HepG2 (cell line): Measurements from ENCODE around the gene CADM2. TPM values are rescaled to one million over a fixed set of nuclear protein-coding genes. Genes with fewer than 3 reads are reported as not detected.
A peak's percentile ranks its signal among the peaks of the same experiment; 100 is the strongest.
"Not testable (repeated sequence)": the region's sequence is repeated elsewhere in the genome, so short reads cannot be mapped to it uniquely, and the experiment has no call there.

Source experiments
- ATAC-seq: fragments of 200-7000 bp; cut with Tn5 transposase; 3 replicates; pipeline ENCODE4 v1.9.1; 2020; ENCODE audit warnings: mild to moderate bottlenecking, moderate library complexity
- BruUV-seq: library from RNA; stranded (reverse); fragments of 400-500 nt; replicated peaks from 2 replicates; lab custom pipeline; 2021; lab: Mats Ljungman, UMichigan
- CTCF ChIA-PET: fragments of 300-600 bp; formaldehyde crosslinking; extraction: SDS; loops from one replicate; lab custom pipeline; 2021; ENCODE audit warnings: low total read pairs, inconsistent platforms, low intra/inter-chr PET ratio; lab: Yijun Ruan, JAX
- POLR2A ChIA-PET: fragments of 350-600 bp; sonication (Branson Sonifier 250); formaldehyde crosslinking; loops from one replicate; lab custom pipeline; 2020; ENCODE audit warnings: antibody characterized with exemption, inconsistent platforms; lab: Yijun Ruan, JAX
- DNase-seq: peaks from one replicate; pipeline ENCODE4 v3.0.0-alpha.2; 2015; ENCODE audit warnings: low spot score
- FAIRE-seq: peaks from 3 replicates; lab custom pipeline; 2011; peaks lifted over from hg19 to GRCh38; lab: Jason Lieb, UNC
- H2AFZ ChIP-seq: one replicate; pipeline ENCODE4 v1.6.1; 2011; ENCODE audit warnings: low read length, inconsistent platforms
- H3K27ac ChIP-seq: fragments of 300-600 bp; 3 replicates; pipeline ENCODE4 v1.8.0; 2011; ENCODE audit warnings: mixed run types, mild to moderate bottlenecking, mixed read lengths, low read length, inconsistent platforms; ENCODE audit not compliant: insufficient read depth; ENCODE audit errors: extremely low read length
- H3K27me3 ChIP-seq, 2 experiments: fragments of 200-600 bp in 1 of 2; 2 replicates in 1 of 2; 3 replicates in 1 of 2; pipeline versions ENCODE4 v1.6.0 to v1.8.0; 2011; ENCODE audit warnings: low read length in 2 of 2, mild to moderate bottlenecking in 2 of 2, moderate library complexity in 2 of 2, inconsistent platforms in 1 of 2; ENCODE audit not compliant: insufficient read depth in 2 of 2, control insufficient read depth in 1 of 2
- H3K36me3 ChIP-seq, 2 experiments: fragments of 200-600 bp in 1 of 2; replicated peaks in 1 of 2; 2 replicates in 1 of 2; 3 replicates in 1 of 2; pipeline versions ENCODE4 v1.5.1 to v1.8.0; 2011; ENCODE audit warnings: low read length in 2 of 2, inconsistent platforms in 1 of 2; ENCODE audit not compliant: insufficient read depth in 2 of 2, control insufficient read depth in 1 of 2
- H3K4me1 ChIP-seq: 2 replicates; pipeline ENCODE4 v1.5.1; 2012; ENCODE audit warnings: low read length, inconsistent platforms; ENCODE audit not compliant: insufficient read depth
- H3K4me2 ChIP-seq: 2 replicates; pipeline ENCODE4 v1.6.0; 2011; ENCODE audit warnings: low read depth, low read length, inconsistent platforms
- H3K4me3 ChIP-seq, 3 experiments: fragments of 200-600 bp in 1 of 3; sonication (generic), shearing (Covaris generic) in 1 of 3; replicated peaks in 1 of 3; 2 replicates each; pipeline ENCODE4 v1.5.1; 2011 to 2016; ENCODE audit warnings: low read length in 3 of 3, inconsistent platforms in 2 of 3, low read depth in 2 of 3, mild to moderate bottlenecking in 2 of 3, control low read depth in 1 of 3, mixed read lengths in 1 of 3; ENCODE audit not compliant: insufficient read depth in 1 of 3
- H3K79me2 ChIP-seq: one replicate; pipeline ENCODE4 v1.6.1; 2011; ENCODE audit warnings: low read length, inconsistent platforms; ENCODE audit not compliant: insufficient read depth
- H3K9ac ChIP-seq: 2 replicates; pipeline ENCODE4 v1.6.0; 2011; ENCODE audit warnings: mild to moderate bottlenecking, low read depth, low read length, inconsistent platforms; ENCODE audit not compliant: insufficient read depth
- H3K9me3 ChIP-seq: 2 replicates; pipeline ENCODE4 v1.5.1; 2012; ENCODE audit warnings: mild to moderate bottlenecking, low read length
- H4K20me1 ChIP-seq: 2 replicates; pipeline ENCODE4 v1.6.0; 2011; ENCODE audit warnings: inconsistent platforms, mild to moderate bottlenecking, low read length, moderate library complexity; ENCODE audit not compliant: insufficient read depth
- FOXA3 ChIP-seq: IDR thresholded peaks from 2 replicates; pipeline ENCODE4 v1.6.1; 2016; ENCODE audit warnings: missing genetic modification reagents, missing compliant biosample characterization
- FOXP1 ChIP-seq, 2 experiments: fragments of 450-650 bp in 1 of 2; IDR thresholded peaks; 2 replicates each; pipeline ENCODE4 v1.6.1; 2017 to 2018; ENCODE audit warnings: antibody characterized with exemption in 1 of 2
- SRY ChIP-seq: sonication (generic); formaldehyde crosslinking; IDR thresholded peaks from 2 replicates; pipeline ENCODE4 v1.8.0; 2022; ENCODE audit warnings: mild to moderate bottlenecking, missing genetic modification reagents
- WGBS: methylation state at CpG from one replicate; pipeline ENCODE4 v1.1.6; 2017; ENCODE audit warnings: low lambda C conversion rate; 5-methylcytosine and 5-hydroxymethylcytosine counted together
- in situ Hi-C: cut with HindIII; loops from 2 replicates; pipeline ENCODE4 v1.10.0; 2017; ENCODE audit warnings: low pct_unique_long_range_greater_than_20kb; ENCODE audit not compliant: extremely low pct_ligation_motif_present
- intact Hi-C: fragments of 100-400 bp; cut with micrococcal nuclease; formaldehyde crosslinking; loops from one replicate; pipeline ENCODE4 v1.10.0; 2022; ENCODE audit not compliant: unreplicated experiment
- polyA plus RNA-seq, 8 experiments: library from polyadenylated mRNA; depleted of rRNA in 3 of 8; stranded (reverse) in 7 of 8; unstranded in 1 of 8; fragments of >200 nt; fragmentation: Illumina TruSeq in 4 of 8; extraction: Trizol in 4 of 8; gene quantifications; 2 replicates each; pipeline versions ENCODE4 v1.2.1 to v1.2.3, GENCODE V29; 2011 to 2016; ENCODE audit warnings: low read depth in 4 of 8, missing spikeins in 1 of 8, mixed read lengths in 1 of 8; ENCODE audit not compliant: insufficient read depth in 1 of 8
- total RNA-seq, 5 experiments: library from RNA; depleted of rRNA; stranded (reverse); fragments of >200 nt; fragmentation: Illumina TruSeq; extraction: Trizol; gene quantifications; 2 replicates each; pipeline ENCODE4 v1.2.3, GENCODE V29; 2016; ENCODE audit warnings: low read depth in 1 of 5

Gene CADM2
- total and polyA plus RNA-seq, 2 of the 13 experiments (the other 11 are each of a cell fraction or from before 2014, with no cell fraction given): not detected

DNA sequence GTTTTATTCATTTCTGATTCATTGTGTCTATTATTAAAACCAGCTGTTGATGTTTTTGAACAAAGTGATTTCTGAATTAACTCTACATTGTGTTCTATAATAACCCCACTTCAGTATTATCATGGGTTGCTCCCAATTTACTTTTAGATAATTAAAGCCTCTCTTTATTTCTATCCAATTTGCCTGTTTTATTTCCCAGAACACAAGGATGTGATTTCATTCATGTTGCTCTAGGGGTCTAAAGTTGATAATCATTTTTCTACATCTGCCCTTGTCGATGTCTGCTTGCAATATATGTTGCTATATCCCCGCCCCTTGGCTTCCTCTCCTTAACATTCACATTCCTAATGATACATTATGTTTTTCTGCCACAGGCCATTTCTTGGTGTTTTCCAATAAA lies 747.3 kb downstream of the CADM2 start:
- no peak overlapping the region for H3K4me2 ChIP-seq
- H3K9ac ChIP-seq: no peak overlapping the region
- TF ChIP-seq SRY (CRISPR knock-in tag): no peak
- WGBS: 3% methylated on average over 2 of the region's 2 CpGs
- no peaks in the 10 kb centered on the region for H4K20me1 ChIP-seq
- H2AFZ ChIP-seq: no peak overlapping the region
- no peak overlapping the region for H3K27ac ChIP-seq
- no peaks in the 10 kb centered on the region; a peak in 1 of 5 replicates for H3K27me3 ChIP-seq
- intact Hi-C loops: no loop called here
- H3K36me3 ChIP-seq: no peaks in the 10 kb centered on the region
- CTCF ChIA-PET: no interaction called here
- in situ Hi-C loops: no loop called here
- no peak for ATAC-seq
- H3K79me2 ChIP-seq: no peaks in the 10 kb centered on the region
- no peak for DNase-seq
- H3K4me1 ChIP-seq: no peaks in the 10 kb centered on the region
- no TSS peak for BruUV-seq
- FAIRE-seq: no peak
- no peaks in the 10 kb centered on the region for H3K9me3 ChIP-seq
- POLR2A ChIA-PET: no interaction called here
- H3K4me3 ChIP-seq: no peak overlapping the region

DNA sequence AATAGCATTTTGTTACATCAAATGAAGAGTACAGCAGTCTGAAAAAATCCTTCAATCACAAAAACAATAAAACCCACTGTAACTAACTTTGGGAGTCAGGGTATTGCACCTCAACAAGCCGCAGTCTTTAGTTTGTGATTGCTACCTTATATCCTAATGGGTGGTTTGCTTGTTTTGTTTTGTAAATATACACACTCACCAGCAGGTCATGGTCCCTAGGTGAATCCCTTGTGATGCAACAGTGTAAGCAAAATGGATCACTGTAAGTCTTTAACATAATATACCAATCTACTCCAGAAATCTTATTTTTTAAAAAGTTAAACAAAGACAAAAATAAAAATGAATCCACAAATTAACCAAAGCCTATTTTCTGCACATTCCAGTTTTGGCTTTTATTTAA lies 749.5 kb downstream of the CADM2 start:
- BruUV-seq; H4K20me1 ChIP-seq; intact Hi-C loops; H2AFZ ChIP-seq; H3K27ac ChIP-seq; H3K9me3 ChIP-seq; H3K4me3 ChIP-seq; H3K36me3 ChIP-seq; H3K27me3 ChIP-seq; H3K9ac ChIP-seq; CTCF ChIA-PET; POLR2A ChIA-PET; H3K4me1 ChIP-seq; in situ Hi-C loops; H3K4me2 ChIP-seq; H3K79me2 ChIP-seq; TF ChIP-seq FOXP1 (IDR thresholded peaks at IDR 0.05): not testable (repeated sequence)
- FAIRE-seq (peak; percentile 40), DNase-seq (peak; percentile 3), ATAC-seq (peak; percentile 41; the same call in 2 of the 3 replicates)
- 0 out of 2 replicates have a peak, but pooled peaks have one; percentile 6 for TF ChIP-seq FOXA3 (CRISPR knock-in tag)
- peak; percentile 49 for TF ChIP-seq FOXP1 (CRISPR knock-in tag; IDR thresholded peaks at IDR 0.05)
- 19% methylated on average over 1 of the region's 1 CpG for WGBS
